OCI-LY7 (cell line): ENCODE measurements around the gene SMIM9.

ENCODE experiments used
- CTCF ChIP-seq: fragments of 200-600 bp; sonication (generic); conservative IDR thresholded peaks from 2 replicates; pipeline ENCODE4 v1.5.1; 2014; ENCODE audit warnings: mild to moderate bottlenecking, antibody characterized with exemption, low read length, moderate library complexity, mixed read lengths
- EZH2phosphoT487 ChIP-seq: fragments of 200-600 bp; sonication (generic); IDR thresholded peaks from 2 replicates; pipeline ENCODE4 v1.6.1; 2018; ENCODE audit warnings: low read depth, borderline replicate concordance, mild to moderate bottlenecking, mixed run types, antibody characterized with exemption, low read length, moderate library complexity, mixed read lengths

- TF ChIP-seq CTCF: no peak
- TF ChIP-seq EZH2phosphoT487: no peak
These were observed 28.8 kb downstream of the SMIM9 start for GRCh38 chrX:154805696-154806091.
